Stimulated activated naive CD8-positive, alpha-beta T cell treated with anti-CD3 and anti-CD28 coated beads, Interleukin-15, amount 100 ng/mL, for 72 hours (primary cell): ENCODE results near the gene TCF20.

ENCODE experiments used
- ATAC-seq: fragments of 150-1000 bp; cut with Tn5 transposase; 2 replicates; pipeline ENCODE4 v1.10.0; 2021; ENCODE audit warnings: mild to moderate bottlenecking, moderate library complexity
- DNase-seq, 2 donors: peaks; one replicate each; pipeline ENCODE4 v3.0.0; 2021 to 2022
- H3K27ac Mint-ChIP-seq, 2 donors: one replicate each; pipeline ENCODE4 v1.8.0; 2022; ENCODE audit warnings: mild to moderate bottlenecking in 2 of 2, mixed read lengths in 2 of 2, moderate library complexity in 2 of 2
- H3K27me3 Mint-ChIP-seq: one replicate; pipeline ENCODE4 v1.8.0; 2022; ENCODE audit warnings: mixed read lengths
- H3K4me1 Mint-ChIP-seq: one replicate; pipeline ENCODE4 v1.8.0; 2022; ENCODE audit warnings: mild to moderate bottlenecking, mixed read lengths
- H3K4me3 Mint-ChIP-seq, 2 donors: one replicate each; pipeline ENCODE4 v1.8.0; 2022; ENCODE audit warnings: mild to moderate bottlenecking in 2 of 2, mixed read lengths in 2 of 2, moderate library complexity in 1 of 2
- H3K9me3 Mint-ChIP-seq, 2 donors: one replicate each; pipeline ENCODE4 v1.8.0; 2022; ENCODE audit warnings: mixed read lengths in 2 of 2

TCF20 gene

DNA sequence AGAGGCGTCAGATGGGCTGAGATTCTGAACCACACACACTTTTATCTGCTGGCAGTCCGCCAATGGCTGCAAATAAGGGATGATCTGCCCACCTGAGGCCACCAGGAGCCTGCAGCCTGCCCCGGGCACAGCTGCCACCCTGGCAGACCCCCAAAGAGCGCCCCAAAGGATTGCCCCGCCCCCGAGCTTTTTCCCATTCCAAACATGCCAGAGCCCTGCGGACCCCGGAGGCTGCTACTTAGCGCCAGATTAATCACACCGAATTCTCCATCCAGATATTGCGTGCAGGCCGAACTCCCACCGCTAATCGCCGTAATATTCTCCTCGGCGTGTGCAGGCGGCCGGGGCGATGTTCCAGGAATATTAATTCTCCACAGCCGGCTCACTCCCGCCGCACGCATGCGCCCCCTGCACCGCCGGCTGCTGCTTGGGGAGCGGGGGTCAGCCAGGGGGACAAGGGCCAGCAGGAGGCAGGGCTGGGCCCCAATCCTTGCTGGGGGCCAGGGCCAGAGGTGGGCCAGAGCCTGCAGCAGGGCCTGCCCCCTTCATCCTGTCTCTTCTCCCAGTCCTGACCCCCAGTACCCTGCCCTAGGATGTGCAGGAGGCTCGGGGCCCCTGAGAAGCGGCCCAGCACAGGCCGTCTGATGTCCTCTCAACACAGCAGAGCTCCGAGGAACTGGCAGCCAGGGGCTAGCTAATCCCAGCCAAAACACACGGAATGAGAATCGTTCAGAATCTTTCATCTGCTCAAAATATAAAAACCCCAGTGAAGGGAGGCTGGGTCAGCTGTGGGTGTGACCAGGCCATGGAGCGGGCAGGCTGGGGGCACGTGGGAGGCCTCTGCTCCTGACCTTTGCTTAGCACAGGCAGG lies 19.5 kb upstream of the TCF20 start:
- ATAC-seq (no peak), DNase-seq (no peak)
- Mint-ChIP-seq H3K9me3 (no peaks in the 10 kb centered on the region), H3K27ac (no peak overlapping the region), H3K4me1 (peaks cover 39% of the 10 kb centered on the region), H3K4me3 (no peak overlapping the region), H3K27me3 (no peaks in the 10 kb centered on the region)

DNA sequence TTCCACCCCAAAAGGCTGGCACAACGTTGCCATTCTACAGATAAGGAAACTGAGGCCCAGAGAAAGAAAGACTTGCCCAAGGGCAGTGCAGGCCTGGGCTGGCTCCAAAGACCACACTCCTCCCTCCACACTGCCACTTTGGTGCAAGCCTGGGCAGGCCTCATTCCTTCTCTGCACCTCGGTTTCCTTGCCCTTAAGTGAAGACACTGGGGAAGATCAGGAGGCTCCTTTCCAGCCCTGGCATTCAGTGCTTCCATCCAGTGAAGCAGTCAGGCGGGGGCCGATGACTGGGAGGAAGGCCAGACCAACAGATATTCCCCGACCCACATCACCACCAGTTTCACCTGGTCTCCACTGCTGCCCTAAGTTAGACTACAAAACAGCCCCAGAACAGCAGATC lies 18.3 kb upstream of the TCF20 start:
- no peak overlapping the region for H3K4me3 Mint-ChIP-seq
- ATAC-seq: no peak
- H3K9me3 Mint-ChIP-seq: no peaks in the 10 kb centered on the region
- no peak overlapping the region for H3K27ac Mint-ChIP-seq
- DNase-seq: no peak
- peaks cover 8% of the 10 kb centered on the region for H3K27me3 Mint-ChIP-seq
- peaks cover 35% of the 10 kb centered on the region for H3K4me1 Mint-ChIP-seq

DNA sequence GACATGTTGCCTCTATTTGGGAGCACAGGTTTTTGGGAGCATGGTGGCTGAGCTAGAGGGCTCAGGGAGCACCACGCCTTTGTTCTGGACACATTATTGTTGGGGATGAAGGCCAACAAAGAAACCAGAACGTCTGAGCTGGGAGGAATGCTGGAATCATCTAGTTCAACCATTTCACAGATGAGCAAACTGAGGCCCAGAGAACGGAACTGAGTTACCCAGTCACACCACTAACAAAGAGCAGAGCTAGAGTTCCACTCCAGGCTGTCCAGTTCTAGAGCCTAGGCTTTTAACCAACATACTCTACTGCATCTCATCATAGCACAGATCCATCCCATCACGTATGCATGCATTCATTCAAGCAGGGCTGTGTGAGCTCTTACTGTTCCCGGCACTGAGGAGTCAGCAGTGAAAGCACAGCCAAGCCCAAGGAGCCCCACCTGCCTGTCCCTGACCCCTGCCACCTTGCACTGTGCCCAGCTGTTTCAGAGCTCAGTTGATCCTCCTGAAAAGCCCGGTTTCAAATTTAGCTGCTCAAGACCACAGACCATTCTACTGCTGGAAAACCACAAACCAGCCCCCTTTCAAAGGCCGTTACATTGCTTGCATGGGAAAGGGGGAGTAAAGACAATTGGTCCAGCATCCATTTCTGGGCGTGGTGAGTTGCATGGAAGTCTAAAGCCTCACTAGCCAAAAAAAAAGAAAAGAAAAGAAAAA lies 16.9 kb upstream of the TCF20 start:
- peaks cover 38% of the 10 kb centered on the region for H3K4me1 Mint-ChIP-seq
- ATAC-seq (no peak), DNase-seq (no peak)
- no peaks in the 10 kb centered on the region for H3K9me3 Mint-ChIP-seq
- H3K27ac Mint-ChIP-seq: peak overlapping the region in 1 of 2 donors; percentile 16
- no peak overlapping the region for H3K4me3 Mint-ChIP-seq
- H3K27me3 Mint-ChIP-seq: peaks cover 22% of the 10 kb centered on the region

DNA sequence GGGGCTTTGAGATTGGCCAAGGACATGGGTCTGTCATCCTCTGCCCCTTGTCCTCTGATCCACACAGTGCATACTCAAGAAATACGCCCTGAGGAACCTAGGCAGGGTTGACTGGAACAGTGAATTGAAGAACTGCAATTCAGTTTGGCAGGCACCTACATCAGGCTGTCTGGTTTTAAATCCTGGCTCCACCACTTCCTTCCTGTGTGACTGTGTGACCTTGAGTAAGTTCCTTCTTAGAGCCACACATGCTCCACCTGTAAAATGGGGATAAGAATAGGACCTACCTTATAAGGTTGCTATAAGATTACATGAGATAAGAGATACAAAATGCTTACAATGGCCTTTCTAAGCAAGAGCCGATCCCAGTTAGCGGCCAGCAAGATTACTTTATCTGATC lies 15.8 kb upstream of the TCF20 start:
- ATAC-seq: peak; percentile 40
- peaks cover 38% of the 10 kb centered on the region for H3K4me1 Mint-ChIP-seq
- H3K27ac Mint-ChIP-seq: no peak overlapping the region
- no peaks in the 10 kb centered on the region for H3K9me3 Mint-ChIP-seq
- no peak overlapping the region for H3K4me3 Mint-ChIP-seq
- H3K27me3 Mint-ChIP-seq: peaks cover 32% of the 10 kb centered on the region
- no peak for DNase-seq

DNA sequence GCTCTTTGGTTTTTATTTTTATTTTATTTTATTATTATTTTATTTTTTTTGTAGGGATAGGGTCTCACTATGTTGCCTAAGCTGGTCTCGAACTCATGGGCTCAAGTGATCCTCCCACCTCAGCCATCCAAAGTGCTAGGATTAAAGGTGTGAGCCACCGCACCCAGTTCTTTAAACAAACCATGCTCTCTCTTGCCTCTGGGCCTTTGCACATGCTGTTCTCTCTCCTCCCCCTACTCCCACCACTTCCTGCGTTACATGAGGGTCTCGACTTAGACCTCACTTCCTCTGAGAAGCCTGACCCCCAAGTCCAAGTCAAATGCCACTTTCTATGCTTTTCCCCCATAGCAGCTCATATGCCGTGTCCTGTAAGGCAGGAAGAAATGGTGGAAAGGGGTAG lies 15.2 kb upstream of the TCF20 start:
- ATAC-seq (no peak), DNase-seq (no peak)
- Mint-ChIP-seq H3K27me3 (peaks cover 32% of the 10 kb centered on the region), H3K4me1 (peaks cover 38% of the 10 kb centered on the region), H3K9me3 (no peaks in the 10 kb centered on the region), H3K4me3 (no peak overlapping the region), H3K27ac (no peak overlapping the region)

DNA sequence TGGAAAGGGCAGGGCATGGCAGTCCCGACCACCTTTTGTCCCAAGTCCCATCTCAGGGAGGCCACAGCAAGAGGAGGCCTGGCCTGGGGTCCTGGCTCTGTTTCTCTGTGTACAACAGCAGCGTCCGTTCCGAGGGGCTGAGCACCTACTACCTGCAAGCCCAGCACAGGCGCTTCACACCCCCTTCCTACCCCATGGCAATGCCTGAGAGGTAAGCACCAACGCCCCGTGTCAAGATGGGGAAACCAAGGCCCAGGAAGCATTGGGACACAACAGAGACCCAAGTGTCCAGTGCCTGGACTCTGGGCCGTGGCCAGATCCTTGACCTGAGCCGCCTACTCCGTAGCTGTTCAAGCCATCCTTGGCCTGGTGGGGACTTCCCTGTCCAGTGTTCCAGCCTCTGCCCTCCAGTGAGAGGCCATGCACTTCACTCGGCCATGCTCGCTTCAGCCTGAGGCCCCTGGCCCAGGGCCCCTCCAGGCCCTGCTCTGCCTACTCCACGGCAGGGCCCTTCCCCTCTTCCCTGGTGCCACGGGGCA lies 14.3 kb upstream of the TCF20 start:
- ATAC-seq (no peak), DNase-seq (no peak)
- no peak overlapping the region for H3K27ac Mint-ChIP-seq
- H3K9me3 Mint-ChIP-seq: no peaks in the 10 kb centered on the region
- peaks cover 38% of the 10 kb centered on the region for H3K4me1 Mint-ChIP-seq
- peaks cover 32% of the 10 kb centered on the region for H3K27me3 Mint-ChIP-seq
- H3K4me3 Mint-ChIP-seq: no peak overlapping the region

DNA sequence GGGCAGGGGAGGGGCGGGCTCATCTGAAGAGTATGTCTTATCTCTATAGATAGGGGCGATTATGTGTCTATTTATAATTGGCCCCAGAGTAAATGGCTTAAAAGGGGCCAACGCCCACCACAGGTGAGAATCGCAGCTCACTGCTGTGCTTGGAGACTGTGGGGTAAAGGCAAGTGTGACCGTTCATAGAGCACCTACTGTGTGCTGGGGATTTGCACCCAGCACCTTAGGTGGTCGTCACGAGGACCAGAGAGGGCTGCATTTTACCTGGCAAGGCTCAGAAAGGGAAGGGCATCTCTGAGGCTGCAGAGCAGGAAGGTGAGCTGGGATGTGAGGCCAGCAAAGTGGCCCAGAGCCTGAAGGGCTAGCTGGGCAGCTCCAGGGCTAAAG lies 13.7 kb upstream of the TCF20 start:
- Mint-ChIP-seq H3K4me3 (peak overlapping the region; percentile 54 to 75), H3K27ac (no peak overlapping the region), H3K9me3 (no peaks in the 10 kb centered on the region), H3K4me1 (peaks cover 38% of the 10 kb centered on the region), H3K27me3 (peaks cover 32% of the 10 kb centered on the region)
- DNase-seq (no peak), ATAC-seq (no peak)

DNA sequence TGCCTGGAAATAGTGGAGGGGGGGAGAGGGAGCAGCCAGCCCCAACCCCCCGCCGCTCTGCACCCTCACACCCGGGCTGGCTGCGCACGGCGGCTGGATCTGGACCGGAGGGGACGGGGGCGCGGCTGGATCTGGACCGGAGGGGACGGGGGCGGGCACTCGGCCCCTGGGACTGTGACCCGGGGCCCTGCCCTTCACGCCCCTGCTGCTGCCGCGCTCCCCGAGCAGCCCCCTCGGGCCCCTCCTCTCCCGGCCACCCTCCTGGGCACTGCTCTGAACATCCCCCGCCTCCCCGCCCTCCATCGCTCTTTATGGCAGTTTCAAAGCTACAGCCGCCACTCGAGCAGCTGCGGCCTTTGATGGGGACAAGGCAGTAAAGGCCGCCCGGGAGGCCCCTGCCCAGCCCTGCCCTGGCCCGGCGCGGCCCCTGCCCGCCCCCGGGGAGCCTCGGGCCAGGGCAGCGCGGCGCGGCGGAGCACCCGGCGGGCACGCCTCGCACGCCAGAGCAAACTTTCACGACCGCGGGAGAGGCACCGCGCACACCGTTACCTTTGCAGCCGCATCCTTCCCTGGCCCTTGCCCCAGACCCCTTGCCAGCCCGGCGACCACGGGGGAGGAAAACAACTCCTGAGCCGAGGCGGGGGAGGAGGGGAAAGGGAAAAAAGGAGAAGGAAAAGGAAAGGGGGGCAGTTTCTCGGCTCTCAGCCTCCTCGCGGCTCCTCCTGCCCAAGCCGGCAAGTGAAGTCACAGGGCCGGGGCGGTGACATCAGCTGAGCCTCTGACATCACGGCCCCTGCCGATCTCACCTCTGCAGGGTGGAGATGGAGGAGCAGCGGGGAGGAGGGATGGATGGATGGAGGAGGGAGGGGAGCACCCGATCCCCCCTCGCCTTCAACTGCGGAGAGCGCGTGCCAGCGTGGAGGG lies 13.1 kb upstream of the TCF20 start:
- ATAC-seq: peak; percentile 69
- Mint-ChIP-seq H3K27me3 (peaks cover 32% of the 10 kb centered on the region), H3K4me1 (peaks cover 38% of the 10 kb centered on the region), H3K4me3 (peak overlapping the region; percentile 54 to 75), H3K9me3 (no peaks in the 10 kb centered on the region), H3K27ac (no peak overlapping the region)
- peak in 1 of 2 donors; percentile 40 for DNase-seq

DNA sequence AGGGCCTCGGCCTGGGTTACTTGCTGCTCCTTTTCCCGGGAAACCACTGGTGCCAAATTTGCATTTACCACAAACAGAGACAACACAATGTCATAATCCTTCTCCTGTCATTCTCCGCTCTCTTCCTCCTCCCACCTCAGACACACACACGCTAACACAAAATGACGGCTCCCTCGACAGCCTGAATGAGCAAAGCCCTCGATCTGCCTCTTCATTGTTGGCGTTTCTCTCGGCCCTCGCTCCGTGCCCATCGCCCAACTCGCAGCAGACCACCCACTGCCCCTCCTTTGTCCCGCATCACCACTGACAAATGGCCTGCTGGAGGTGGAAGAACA lies 12.5 kb upstream of the TCF20 start:
- no peak for ATAC-seq
- H3K9me3 Mint-ChIP-seq: no peaks in the 10 kb centered on the region
- DNase-seq: no peak
- no peak overlapping the region for H3K4me3 Mint-ChIP-seq
- peaks cover 32% of the 10 kb centered on the region for H3K27me3 Mint-ChIP-seq
- H3K27ac Mint-ChIP-seq: no peak overlapping the region
- peaks cover 38% of the 10 kb centered on the region for H3K4me1 Mint-ChIP-seq

DNA sequence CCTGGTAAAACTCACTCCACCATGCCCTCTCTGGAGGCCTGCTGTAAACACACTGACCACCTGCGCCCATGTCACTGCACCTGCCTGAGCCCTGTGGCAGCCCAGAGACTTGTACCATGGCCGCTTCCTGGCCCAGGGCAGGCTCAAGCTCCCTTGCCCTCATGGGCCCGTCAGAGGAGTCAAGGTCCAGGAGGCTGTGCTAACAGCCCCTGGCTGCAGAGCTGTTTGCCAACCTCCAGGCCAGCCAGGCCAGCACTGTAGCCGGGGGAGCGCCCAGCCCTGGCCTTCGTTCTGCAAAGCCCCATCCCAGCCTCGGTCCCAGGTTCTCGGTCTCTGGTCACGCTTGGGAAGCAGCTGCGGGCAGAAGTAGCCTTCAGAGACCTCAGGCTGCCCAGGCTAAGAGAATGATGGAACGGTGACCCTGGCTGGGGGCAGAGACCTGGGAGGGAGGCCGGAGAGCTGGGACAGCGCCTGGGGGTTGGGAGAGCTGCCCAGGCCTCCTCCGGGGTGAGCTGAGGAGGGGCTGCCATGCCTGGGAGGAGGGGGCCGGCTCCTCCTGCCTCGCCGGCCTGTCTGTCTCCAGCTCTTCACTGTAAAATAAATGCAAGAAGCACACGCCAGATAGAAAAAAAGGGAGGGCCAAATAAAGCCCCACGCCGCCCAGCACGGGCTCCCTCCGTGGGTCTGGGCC lies 11.9 kb upstream of the TCF20 start:
- H3K27ac Mint-ChIP-seq: no peak overlapping the region
- H3K27me3 Mint-ChIP-seq: peaks cover 32% of the 10 kb centered on the region
- peak overlapping the region in 1 of 2 donors; percentile 9 for H3K4me3 Mint-ChIP-seq
- ATAC-seq (no peak), DNase-seq (no peak)
- no peaks in the 10 kb centered on the region for H3K9me3 Mint-ChIP-seq
- peaks cover 34% of the 10 kb centered on the region for H3K4me1 Mint-ChIP-seq

DNA sequence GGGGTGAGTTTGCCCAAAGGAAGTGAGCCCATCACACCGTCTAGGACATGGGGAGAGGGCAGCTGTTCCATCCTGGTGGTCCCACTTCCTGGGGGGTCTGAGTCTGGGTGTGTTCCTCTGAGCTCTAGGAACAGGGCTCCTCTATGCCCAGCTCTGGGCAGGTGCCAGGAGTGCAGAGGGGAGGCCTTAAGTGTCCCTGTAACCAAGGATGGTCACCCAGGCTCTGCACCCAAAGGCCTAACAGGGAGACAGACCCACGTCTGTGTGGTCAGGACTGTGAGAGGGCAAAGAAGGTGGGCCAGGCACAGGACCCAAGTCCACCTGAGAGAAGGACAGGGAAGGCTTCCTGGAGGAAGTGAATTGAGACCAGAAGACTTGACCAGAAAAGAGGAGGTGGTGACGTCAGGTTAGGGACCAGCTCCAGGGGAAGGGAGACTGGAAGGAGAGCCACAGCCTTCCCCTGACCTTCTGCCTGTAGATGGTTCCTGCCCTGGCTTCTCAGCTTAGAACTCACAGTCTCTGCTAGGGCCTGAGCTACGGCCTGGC lies 11.3 kb upstream of the TCF20 start:
- peaks cover 32% of the 10 kb centered on the region for H3K27me3 Mint-ChIP-seq
- H3K4me3 Mint-ChIP-seq: no peak overlapping the region
- H3K27ac Mint-ChIP-seq: no peak overlapping the region
- peaks cover 28% of the 10 kb centered on the region for H3K4me1 Mint-ChIP-seq
- H3K9me3 Mint-ChIP-seq: no peaks in the 10 kb centered on the region
- DNase-seq (no peak), ATAC-seq (no peak)

DNA sequence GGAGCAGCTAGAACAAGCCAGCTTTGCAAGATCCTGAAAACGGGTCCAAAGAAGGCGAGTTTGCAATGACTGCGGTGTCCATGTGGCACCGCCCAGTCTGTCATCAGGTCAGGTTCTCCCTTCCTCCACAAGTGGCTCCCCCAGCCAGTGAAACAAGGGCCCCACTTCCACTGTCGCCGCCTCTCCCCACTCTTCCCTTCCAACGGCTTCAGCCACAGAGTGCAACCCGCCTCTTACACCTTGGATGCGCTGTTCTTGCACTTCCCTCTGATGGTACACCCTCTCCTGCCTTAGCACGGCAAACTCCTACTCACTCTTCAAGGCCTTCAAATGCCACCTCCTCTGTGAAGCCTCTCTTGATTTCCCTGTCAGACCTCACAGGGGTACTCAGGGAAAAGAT lies 10.8 kb upstream of the TCF20 start:
- H3K4me3 Mint-ChIP-seq: no peak overlapping the region
- H3K4me1 Mint-ChIP-seq: peaks cover 23% of the 10 kb centered on the region
- DNase-seq (no peak), ATAC-seq (no peak)
- peaks cover 32% of the 10 kb centered on the region for H3K27me3 Mint-ChIP-seq
- H3K27ac Mint-ChIP-seq: peak overlapping the region in 1 of 2 donors; percentile 73
- no peaks in the 10 kb centered on the region for H3K9me3 Mint-ChIP-seq

DNA sequence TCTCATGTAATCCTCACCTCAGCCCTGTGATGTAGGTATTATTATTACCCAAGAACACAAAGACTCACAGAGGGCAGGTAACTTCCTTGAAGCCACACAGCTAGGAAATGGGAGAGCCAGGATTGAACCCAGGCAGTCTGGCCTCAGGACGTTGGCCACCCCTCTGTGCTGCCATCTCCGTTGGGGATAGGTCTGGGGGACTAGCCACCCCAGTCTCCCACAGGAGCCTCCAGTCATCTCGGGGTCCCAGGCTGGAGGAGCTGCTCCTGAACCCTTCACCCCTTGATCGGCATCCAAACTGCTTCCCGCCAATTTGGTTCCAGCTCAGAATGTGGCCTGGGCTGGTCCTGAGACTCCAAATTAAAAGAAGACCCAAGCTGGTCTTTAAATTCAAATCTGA lies 10.4 kb upstream of the TCF20 start:
- Mint-ChIP-seq H3K27me3 (peaks cover 32% of the 10 kb centered on the region), H3K4me1 (peaks cover 18% of the 10 kb centered on the region), H3K27ac (no peak overlapping the region), H3K4me3 (no peak overlapping the region), H3K9me3 (no peaks in the 10 kb centered on the region)
- no peak for DNase-seq
- no peak for ATAC-seq

DNA sequence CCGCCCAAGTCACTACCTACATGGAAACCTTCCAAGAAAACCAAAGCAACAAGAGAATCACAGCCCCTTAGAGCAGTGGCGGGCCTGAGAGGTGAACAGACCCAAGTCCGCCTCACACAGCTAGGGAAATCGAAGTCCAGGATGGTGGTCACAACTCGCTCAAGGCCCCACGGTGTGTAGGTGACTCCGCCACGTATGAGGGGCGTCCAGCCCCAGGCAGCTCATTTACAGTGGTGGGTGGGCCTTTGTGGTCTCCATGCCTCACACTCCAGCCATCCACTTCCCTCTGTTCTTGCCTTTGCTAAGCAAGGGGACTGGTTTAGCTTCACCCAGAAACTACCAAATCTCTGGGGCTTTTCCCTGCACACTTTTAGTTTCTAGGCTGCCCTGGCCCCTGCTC lies 9.7 kb upstream of the TCF20 start:
- ATAC-seq: no peak
- Mint-ChIP-seq H3K4me3 (no peak overlapping the region), H3K9me3 (no peaks in the 10 kb centered on the region), H3K27me3 (peaks cover 32% of the 10 kb centered on the region), H3K27ac (no peak overlapping the region), H3K4me1 (peaks cover 11% of the 10 kb centered on the region)
- no peak for DNase-seq
